Sigmoid colon (tissue), 7 donors: ENCODE measurements around the gene SDF2L1. TPM values are rescaled to one million over a fixed set of nuclear protein-coding genes. Genes with fewer than 3 reads are reported as not detected.

Experiments
- DNase-seq: peaks from one replicate; pipeline ENCODE4 v3.0.0-alpha.2; 2019
- H3K27ac ChIP-seq, 4 donors: fragments of 200-600 bp; sonication (generic); one replicate each; pipeline ENCODE4 v1.5.1; 2016 to 2019; ENCODE audit warnings: mild to moderate bottlenecking in 1 of 4
- H3K27me3 ChIP-seq, 3 donors: fragments of 200-600 bp; sonication (generic); one replicate each; pipeline ENCODE4 v1.5.1; 2019; ENCODE audit warnings: mild to moderate bottlenecking in 1 of 3
- H3K36me3 ChIP-seq, 4 donors: fragments of 200-600 bp; sonication (generic); one replicate each; pipeline ENCODE4 v1.5.1; 2016 to 2019
- H3K4me1 ChIP-seq, 4 donors: fragments of 200-600 bp; sonication (generic); one replicate each; pipeline ENCODE4 v1.5.1; 2017 to 2019
- H3K4me3 ChIP-seq, 4 donors: fragments of 200-600 bp; sonication (generic); one replicate each; pipeline ENCODE4 v1.5.1; 2017 to 2019; ENCODE audit warnings: mild to moderate bottlenecking in 2 of 4, moderate library complexity in 1 of 4
- H3K9me3 ChIP-seq, 4 donors: fragments of 200-600 bp in 3 of 4; sonication (generic) in 3 of 4; one replicate each; pipeline versions ENCODE4 v1.5.1 to v1.6.1; 2013 to 2019
- EP300 ChIP-seq, 4 donors: sonication (generic); formaldehyde crosslinking; IDR thresholded peaks; one replicate each; pipeline ENCODE4 v1.6.1; 2017; ENCODE audit warnings: antibody characterized with exemption in 4 of 4
- POLR2A ChIP-seq, 2 donors: fragments of 450-650 bp; IDR thresholded peaks; one replicate each; pipeline ENCODE4 v1.6.1; 2016; ENCODE audit warnings: antibody characterized with exemption in 2 of 2, mild to moderate bottlenecking in 2 of 2, moderate library complexity in 2 of 2
- POLR2AphosphoS5 ChIP-seq, 4 donors: sonication (generic); formaldehyde crosslinking; IDR thresholded peaks; one replicate each; pipeline ENCODE4 v1.6.1; 2017; ENCODE audit warnings: antibody characterized with exemption in 4 of 4
- WGBS, 2 donors: extraction: QIAGEN DNeasy Blood & Tissue Kit; methylation state at CpG; one replicate each; pipeline ENCODE4 v1.1.7; 2013; 5-methylcytosine and 5-hydroxymethylcytosine counted together
- intact Hi-C: fragments of 100-400 bp; cut with DNase I; formaldehyde crosslinking; loops from one replicate; pipeline ENCODE4 v1.15.1; 2023
- polyA plus RNA-seq, 3 donors: library from polyadenylated mRNA; stranded (reverse); fragments of 200-250 nt; gene quantifications; one replicate each; pipeline ENCODE4 v1.2.3, GENCODE V29; 2013
- total RNA-seq, 4 donors: library from RNA; depleted of rRNA; stranded (reverse); fragments of >200 nt; gene quantifications; one replicate each; pipeline ENCODE4 v1.1.0, GENCODE V29; 2016
- TF ChIP-seq, protein P1 (sequence below), 4 experiments: fragments of 450-650 bp in 3 of 4; fragments of 200-600 bp in 1 of 4; IDR thresholded peaks; one replicate each; pipeline ENCODE4 v1.5.1; 2016 to 2019; ENCODE audit warnings: antibody characterized with exemption in 4 of 4, mild to moderate bottlenecking in 3 of 4, moderate library complexity in 2 of 4
- donor health status: healthy with polysubstance abuse.
- donor health status: Bipolar disorder and iron deficiency.
- donor health status: healthy.

SDF2L1 gene
- total and polyA plus RNA-seq, 7 donors, result 6.1 to 127 (median 25.0) TPM

DNA sequence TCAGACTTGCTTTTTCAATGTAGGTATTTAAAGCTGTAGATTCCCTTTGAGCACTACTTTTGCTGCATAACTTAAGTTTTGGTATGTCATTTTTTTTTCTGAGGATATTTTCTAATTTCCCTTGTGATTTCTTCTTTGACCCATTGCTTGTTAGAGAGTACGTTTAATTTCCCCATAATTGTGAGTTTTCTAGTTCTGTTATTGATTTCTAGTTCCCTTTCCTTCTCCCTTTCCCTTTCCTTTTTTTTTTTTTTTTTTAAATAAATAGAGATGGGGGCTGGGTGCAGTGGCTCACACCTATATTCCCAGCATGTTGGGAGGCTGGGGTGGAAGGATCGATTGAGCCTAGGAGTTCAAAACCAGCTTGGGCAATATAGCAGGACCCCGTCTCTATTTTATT is 43.8 kb upstream of the SDF2L1 start:
- WGBS, 2 donors, result 91% methylated on average over 3 of the region's 3 CpGs
- H3K36me3 ChIP-seq, result peaks cover 4 to 42% (median 12%) of the 10 kb centered on the region in 4 donors
- H3K4me1 ChIP-seq, result peaks cover 0 to 15% (median 3%) of the 10 kb centered on the region in 4 donors
- no peak overlapping the region for H3K27ac ChIP-seq
- no peak for DNase-seq
- H3K27me3 ChIP-seq, result no peaks in the 10 kb centered on the region
- H3K9me3 ChIP-seq, result no peaks in the 10 kb centered on the region
- intact Hi-C loops, result no loop called here
- H3K4me3 ChIP-seq, result no peak overlapping the region
- no peak for TF ChIP-seq EP300 (IDR thresholded peaks at IDR 0.05)

DNA sequence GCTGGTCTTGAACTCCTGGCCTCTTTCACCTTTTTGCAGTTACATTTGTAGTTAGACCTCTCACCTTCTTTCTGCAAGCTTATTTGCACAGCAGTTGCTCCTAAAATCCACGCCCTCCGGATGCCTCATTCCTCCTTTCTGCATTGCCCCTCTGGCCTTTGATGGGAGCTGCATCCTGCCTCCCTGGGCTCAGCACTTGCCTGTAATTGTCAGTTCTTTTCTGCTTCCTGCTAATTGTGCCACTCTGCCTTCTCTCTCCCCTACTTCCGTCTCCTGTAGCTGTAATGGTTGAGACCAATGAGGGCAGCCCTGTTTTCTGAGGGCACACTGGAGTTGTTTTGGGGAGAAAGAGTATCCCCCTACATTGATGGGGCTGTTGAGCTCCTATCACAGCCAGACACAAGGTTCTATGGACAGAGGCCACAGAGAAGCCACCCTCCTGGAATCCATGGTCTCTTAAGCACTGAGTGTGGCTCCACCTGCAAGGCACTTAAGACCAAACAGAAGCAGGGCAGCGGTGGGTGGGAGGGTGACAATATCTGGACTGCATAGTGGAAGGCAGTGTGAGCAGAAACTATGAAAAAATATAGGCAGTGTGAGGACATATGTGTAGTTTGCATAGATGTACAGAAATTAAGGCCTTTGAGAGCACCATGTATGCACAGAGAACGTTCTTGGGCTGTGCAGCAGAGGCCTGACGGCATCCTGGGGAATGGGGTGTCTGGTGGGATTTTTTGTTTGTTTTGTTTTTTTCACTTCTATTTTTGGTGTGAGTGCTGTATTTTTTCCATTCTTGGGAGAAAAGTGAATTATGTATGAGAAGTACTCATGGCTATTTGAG is 42.8 kb upstream of the SDF2L1 start:
- Histone ChIP-seq H3K9me3 (no peaks in the 10 kb centered on the region), H3K36me3 (peaks cover 0 to 32% (median 3%) of the 10 kb centered on the region in 4 donors), H3K4me3 (no peak overlapping the region), H3K27me3 (no peaks in the 10 kb centered on the region), H3K27ac (no peak overlapping the region), H3K4me1 (peaks cover 0 to 7% (median 3%) of the 10 kb centered on the region in 4 donors)
- no peak for DNase-seq
- intact Hi-C loops, result no loop called here
- 86 to 87% methylated on average over 6 of the region's 6 CpGs for WGBS, 2 donors
- TF ChIP-seq POLR2AphosphoS5 (IDR thresholded peaks at IDR 0.05) (no peak), EP300 (IDR thresholded peaks at IDR 0.05) (no peak), POLR2A (IDR thresholded peaks at IDR 0.05) (no peak)
- TF ChIP-seq, protein P1, sequence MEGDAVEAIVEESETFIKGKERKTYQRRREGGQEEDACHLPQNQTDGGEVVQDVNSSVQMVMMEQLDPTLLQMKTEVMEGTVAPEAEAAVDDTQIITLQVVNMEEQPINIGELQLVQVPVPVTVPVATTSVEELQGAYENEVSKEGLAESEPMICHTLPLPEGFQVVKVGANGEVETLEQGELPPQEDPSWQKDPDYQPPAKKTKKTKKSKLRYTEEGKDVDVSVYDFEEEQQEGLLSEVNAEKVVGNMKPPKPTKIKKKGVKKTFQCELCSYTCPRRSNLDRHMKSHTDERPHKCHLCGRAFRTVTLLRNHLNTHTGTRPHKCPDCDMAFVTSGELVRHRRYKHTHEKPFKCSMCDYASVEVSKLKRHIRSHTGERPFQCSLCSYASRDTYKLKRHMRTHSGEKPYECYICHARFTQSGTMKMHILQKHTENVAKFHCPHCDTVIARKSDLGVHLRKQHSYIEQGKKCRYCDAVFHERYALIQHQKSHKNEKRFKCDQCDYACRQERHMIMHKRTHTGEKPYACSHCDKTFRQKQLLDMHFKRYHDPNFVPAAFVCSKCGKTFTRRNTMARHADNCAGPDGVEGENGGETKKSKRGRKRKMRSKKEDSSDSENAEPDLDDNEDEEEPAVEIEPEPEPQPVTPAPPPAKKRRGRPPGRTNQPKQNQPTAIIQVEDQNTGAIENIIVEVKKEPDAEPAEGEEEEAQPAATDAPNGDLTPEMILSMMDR (IDR thresholded peaks at IDR 0.05), result no peak

DNA sequence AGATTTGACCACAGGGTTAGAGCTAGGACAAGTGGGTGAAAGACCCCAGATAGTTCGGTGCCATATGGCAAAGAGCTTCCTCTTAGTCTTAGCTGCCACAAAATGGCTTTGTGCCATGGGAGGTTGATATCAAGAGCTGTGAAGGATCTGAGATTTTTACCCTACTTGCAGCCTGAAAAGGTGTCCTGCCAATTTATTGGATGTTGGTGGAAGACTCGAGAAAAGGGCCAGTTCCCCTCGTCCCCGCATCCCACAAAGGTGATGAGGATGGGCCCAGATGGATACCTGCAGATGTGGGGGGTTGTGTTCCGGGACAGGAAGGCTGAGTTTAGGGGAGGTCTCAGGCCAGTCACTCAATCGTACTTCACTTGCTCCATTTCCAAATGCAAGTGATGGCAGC is 39.5 kb upstream of the SDF2L1 start:
- DNase-seq, result no peak
- WGBS, 2 donors, result 93 to 95% methylated on average over 6 of the region's 6 CpGs
- Histone ChIP-seq H3K9me3 (no peaks in the 10 kb centered on the region), H3K4me3 (no peak overlapping the region), H3K4me1 (peaks cover 0 to 6% (median 2%) of the 10 kb centered on the region in 4 donors), H3K36me3 (no peaks in the 10 kb centered on the region), H3K27me3 (no peaks in the 10 kb centered on the region), H3K27ac (no peak overlapping the region)
- intact Hi-C loops, result no loop called here
- TF ChIP-seq EP300 (IDR thresholded peaks at IDR 0.05), result no peak
- TF ChIP-seq POLR2AphosphoS5 (IDR thresholded peaks at IDR 0.05), result no peak
- TF ChIP-seq, protein P1 (IDR thresholded peaks at IDR 0.05), result no peak
- no peak for TF ChIP-seq POLR2A (IDR thresholded peaks at IDR 0.05)

DNA sequence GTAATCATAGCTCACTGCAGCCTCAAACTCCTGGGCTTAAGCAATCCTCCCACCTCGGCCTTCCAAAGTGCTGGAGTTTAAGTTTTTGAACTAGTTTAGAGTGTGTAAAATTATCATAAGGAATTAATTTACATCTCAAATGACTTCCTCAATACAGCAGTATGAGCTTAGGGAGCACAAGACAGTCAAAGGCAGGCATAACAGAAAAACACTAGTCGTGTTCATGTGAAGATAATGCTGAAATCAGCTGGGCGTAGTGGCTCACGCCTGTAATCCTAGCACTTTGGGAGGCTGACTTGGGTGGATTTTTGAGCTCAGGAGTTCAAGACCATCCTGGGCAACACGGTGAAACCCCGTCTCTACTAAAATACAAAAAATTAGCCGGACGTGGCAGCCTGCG is 38.1 kb upstream of the SDF2L1 start:
- H3K36me3 ChIP-seq, result no peaks in the 10 kb centered on the region
- H3K9me3 ChIP-seq, result no peaks in the 10 kb centered on the region
- TF ChIP-seq, protein P1 (IDR thresholded peaks at IDR 0.05), result no peak
- TF ChIP-seq EP300 (IDR thresholded peaks at IDR 0.05) (no peak), POLR2AphosphoS5 (IDR thresholded peaks at IDR 0.05) (no peak), POLR2A (IDR thresholded peaks at IDR 0.05) (no peak)
- no peak overlapping the region for H3K4me3 ChIP-seq
- WGBS, 2 donors, result 88 to 91% methylated on average over 9 of the region's 9 CpGs
- intact Hi-C loops, result no loop called here
- no peak overlapping the region for H3K27ac ChIP-seq
- DNase-seq, result no peak
- peaks cover 0 to 6% (median 5%) of the 10 kb centered on the region in 4 donors for H3K4me1 ChIP-seq
- H3K27me3 ChIP-seq, result no peaks in the 10 kb centered on the region

DNA sequence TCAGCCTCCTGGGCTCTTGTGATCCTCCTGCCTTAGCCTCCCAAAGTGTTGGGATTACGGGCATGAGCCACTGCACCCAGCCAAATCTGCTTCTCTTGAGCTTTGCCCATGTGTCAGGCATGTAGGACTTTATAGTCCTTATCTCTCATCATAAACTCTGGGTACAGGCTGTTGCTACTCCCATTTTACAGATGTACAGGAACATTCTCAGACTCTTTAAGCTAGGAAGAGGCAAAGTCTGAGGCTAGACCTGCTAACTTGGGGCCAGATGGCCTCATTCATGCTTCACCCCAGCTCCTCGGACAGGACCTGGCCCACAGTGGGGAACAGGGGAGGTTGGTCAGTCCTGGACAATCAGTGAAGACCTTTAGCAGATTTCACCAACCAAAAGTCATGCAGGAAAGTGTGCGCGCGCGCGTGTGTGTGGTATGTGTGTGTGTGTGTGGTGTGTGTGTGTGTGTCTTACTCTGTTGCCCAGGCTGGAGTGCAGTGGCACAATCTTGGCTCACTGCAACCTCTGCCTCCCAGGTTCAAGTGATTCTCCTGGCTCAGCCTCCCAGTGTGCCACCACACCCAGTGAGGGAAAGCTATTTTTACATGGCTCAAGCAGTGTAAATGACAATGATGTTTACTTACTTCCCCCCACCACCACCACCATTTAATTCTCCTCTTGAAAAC is 36.1 kb upstream of the SDF2L1 start:
- Histone ChIP-seq H3K27me3 (no peaks in the 10 kb centered on the region), H3K27ac (no peak overlapping the region), H3K4me3 (no peak overlapping the region), H3K4me1 (peaks cover 0 to 6% (median 5%) of the 10 kb centered on the region in 4 donors), H3K36me3 (peaks cover 0 to 7% (median 3%) of the 10 kb centered on the region in 4 donors), H3K9me3 (no peaks in the 10 kb centered on the region)
- no peak for TF ChIP-seq EP300 (IDR thresholded peaks at IDR 0.05)
- TF ChIP-seq, protein P1 (IDR thresholded peaks at IDR 0.05), result no peak
- no peak for TF ChIP-seq POLR2A (IDR thresholded peaks at IDR 0.05)
- no peak for TF ChIP-seq POLR2AphosphoS5 (IDR thresholded peaks at IDR 0.05)
- 97% methylated on average over 7 of the region's 7 CpGs for WGBS, 2 donors
- DNase-seq, result no peak
- intact Hi-C loops, result no loop called here
